GM10266 (cell line): Measurements from ENCODE around the gene MOCOS.

Experiments used
- DNase-seq: peaks from one replicate; pipeline ENCODE4 v3.0.0; 2012; ENCODE audit errors: extremely low spot score
- CTCF ChIP-seq: IDR thresholded peaks from 2 replicates; pipeline ENCODE4 v1.5.1; 2012; ENCODE audit warnings: mild to moderate bottlenecking, low read depth; ENCODE audit not compliant: control insufficient read depth, insufficient read depth; ENCODE audit errors: missing control alignments

Gene MOCOS

GRCh38 chr18:36187193-36187825 lies at the start of gene MOCOS:
Gene MOCOS, plus strand, starts transcription at chr18:36187497. Its CDS starts 43 bp downstream, at chr18:36187540.
- DNase-seq: peak; percentile 81
- no peak for TF ChIP-seq CTCF

GRCh38 chr18:36139245-36139644 lies 48.1 kb upstream of the MOCOS start:
- no peak for DNase-seq
- TF ChIP-seq CTCF: no peak

GRCh38 chr18:36141576-36141975 lies 45.7 kb upstream of the MOCOS start:
- no peak for DNase-seq
- no peak for TF ChIP-seq CTCF

- DNase-seq: peak; percentile 9
- no peak for TF ChIP-seq CTCF
These were observed 44.5 kb upstream of the MOCOS start for GRCh38 chr18:36142751-36143150.

GRCh38 chr18:36143391-36143790 lies 43.9 kb upstream of the MOCOS start:
- no peak for DNase-seq
- TF ChIP-seq CTCF: no peak

GRCh38 chr18:36149514-36150289 lies 37.6 kb upstream of the MOCOS start:
- peak; percentile 50 for DNase-seq
- TF ChIP-seq CTCF: no peak

GRCh38 chr18:36152781-36153180 lies 34.5 kb upstream of the MOCOS start:
- no peak for TF ChIP-seq CTCF
- no peak for DNase-seq
